K562 (cell line): Measurements from ENCODE around the gene C2CD4B. TPM values are rescaled to one million over a fixed set of nuclear protein-coding genes. Genes with fewer than 3 reads are reported as not detected.
A peak's percentile ranks its signal among the peaks of the same experiment; 100 is the strongest.

Experiments
- ATAC-seq: fragments of 200-7000 bp; cut with Tn5 transposase; 3 replicates; pipeline ENCODE4 v1.9.1; 2020; ENCODE audit warnings: moderate library complexity
- BruUV-seq: library from RNA; stranded (reverse); fragments of 400-500 nt; replicated peaks from 2 replicates; lab custom pipeline; 2021; lab: Mats Ljungman, UMichigan
- CTCF ChIA-PET: fragments of 300-600 bp; formaldehyde crosslinking; extraction: SDS; loops from one replicate; lab custom pipeline; 2021; ENCODE audit warnings: low intra/inter-chr PET ratio; lab: Yijun Ruan, JAX
- POLR2A ChIA-PET: fragments of 300-600, 350-650 bp; sonication (Branson Sonifier 250); formaldehyde crosslinking; extraction: SDS; loops from one replicate; lab custom pipeline; 2021; ENCODE audit warnings: antibody characterized with exemption, inconsistent platforms; lab: Yijun Ruan, JAX
- DNase-seq, 4 experiments: peaks; one replicate each; pipeline versions ENCODE4 v3.0.0 to v3.0.0-alpha.2; 2011 to 2018; ENCODE audit warnings: low spot score in 3 of 4, mixed read lengths in 3 of 4; ENCODE audit errors: extremely low read depth in 1 of 4
- FAIRE-seq: peaks from 2 replicates; lab custom pipeline; 2011; peaks lifted over from hg19 to GRCh38; lab: Jason Lieb, UNC
- H2AFZ ChIP-seq: 2 replicates; pipeline ENCODE4 v1.6.0; 2011; ENCODE audit warnings: low read depth, low read length, control low read depth, inconsistent platforms
- H3K27ac ChIP-seq: fragments of 200-600 bp; 3 replicates; pipeline ENCODE4 v1.8.0; 2011; ENCODE audit warnings: low read depth, mild to moderate bottlenecking, control low read depth, inconsistent platforms, low read length, moderate library complexity, mixed read lengths; ENCODE audit errors: extremely low read depth
- H3K27me3 ChIP-seq, 2 experiments: fragments of 300-600 bp in 1 of 2; 2 replicates in 1 of 2; 3 replicates in 1 of 2; pipeline versions ENCODE4 v1.6.0 to v1.8.0; 2011; ENCODE audit warnings: inconsistent platforms in 2 of 2, low read length in 2 of 2, mild to moderate bottlenecking in 1 of 2, mixed read lengths in 1 of 2, moderate library complexity in 1 of 2; ENCODE audit not compliant: control insufficient read depth in 2 of 2, insufficient read depth in 2 of 2
- H3K36me3 ChIP-seq: fragments of 300-600 bp; 3 replicates; pipeline ENCODE4 v1.8.0; 2011; ENCODE audit warnings: mild to moderate bottlenecking, low read length, inconsistent platforms; ENCODE audit not compliant: control insufficient read depth, insufficient read depth
- H3K4me1 ChIP-seq, 2 experiments: fragments of 200-600 bp in 1 of 2; replicated peaks in 1 of 2; 2 replicates in 1 of 2; 3 replicates in 1 of 2; pipeline versions ENCODE4 v1.5.1 to v1.8.0; 2011; ENCODE audit warnings: inconsistent platforms in 2 of 2, low read length in 2 of 2, mild to moderate bottlenecking in 1 of 2, mixed read lengths in 1 of 2, moderate library complexity in 1 of 2; ENCODE audit not compliant: control insufficient read depth in 2 of 2, insufficient read depth in 2 of 2
- H3K4me2 ChIP-seq: 2 replicates; pipeline ENCODE4 v1.6.1; 2011; ENCODE audit warnings: low read length, control low read depth, inconsistent platforms, mixed read lengths; ENCODE audit not compliant: insufficient read depth
- H3K4me3 ChIP-seq: fragments of 200-600 bp; sonication (generic), shearing (Covaris generic); 2 replicates; pipeline ENCODE4 v1.5.1; 2016; ENCODE audit warnings: control low read depth, inconsistent platforms
- H3K79me2 ChIP-seq: fragments of 200-600 bp; 3 replicates; pipeline ENCODE4 v1.8.0; 2011; ENCODE audit warnings: low read length, inconsistent platforms; ENCODE audit not compliant: control insufficient read depth, insufficient read depth
- H3K9ac ChIP-seq, 2 experiments: 2 replicates each; pipeline versions ENCODE4 v1.6.0 to v1.6.1; 2011; ENCODE audit warnings: low read depth in 2 of 2, low read length in 2 of 2, control low read depth in 1 of 2, inconsistent platforms in 1 of 2, mild to moderate bottlenecking in 1 of 2, mixed read lengths in 1 of 2; ENCODE audit not compliant: insufficient read depth in 1 of 2
- H3K9me1 ChIP-seq: one replicate; pipeline ENCODE4 v1.6.0; 2011; ENCODE audit warnings: inconsistent platforms, mild to moderate bottlenecking, low read length, moderate library complexity; ENCODE audit not compliant: control insufficient read depth, insufficient read depth
- H3K9me3 ChIP-seq: replicated peaks from 2 replicates; pipeline ENCODE4 v1.5.1; 2011; ENCODE audit warnings: low read depth, low read length, inconsistent platforms; ENCODE audit not compliant: control insufficient read depth, insufficient read depth
- H4K20me1 ChIP-seq: replicated peaks from 2 replicates; pipeline ENCODE4 v1.6.1; 2011; ENCODE audit warnings: low read length, inconsistent platforms, mixed read lengths; ENCODE audit not compliant: control insufficient read depth, insufficient read depth
- ARID2 ChIP-seq: fragments of 450-650 bp; IDR thresholded peaks from 2 replicates; pipeline ENCODE4 v1.6.1; 2017; ENCODE audit warnings: antibody characterized with exemption, mild to moderate bottlenecking
- BDP1 ChIP-seq: IDR thresholded peaks from 3 replicates; pipeline ENCODE4 v1.6.1; 2011; ENCODE audit not compliant: insufficient read length, insufficient read depth
- COPS2 ChIP-seq: fragments of 450-650 bp; conservative IDR thresholded peaks from 2 replicates; pipeline ENCODE4 v1.6.1; 2016; ENCODE audit warnings: mild to moderate bottlenecking, moderate library complexity
- CREB1 ChIP-seq, 2 experiments: sonication (generic) in 1 of 2; formaldehyde crosslinking in 1 of 2; IDR thresholded peaks; 2 replicates each; pipeline versions ENCODE4 v1.6.1 to v1.8.0; 2012 to 2022; ENCODE audit warnings: inconsistent platforms in 1 of 2, mild to moderate bottlenecking in 1 of 2, missing genetic modification reagents in 1 of 2, moderate library complexity in 1 of 2
- ERF ChIP-seq: fragments of 450-650 bp; formaldehyde crosslinking; IDR thresholded peaks from 2 replicates; pipeline ENCODE4 v1.4.0; 2020; ENCODE audit warnings: mild to moderate bottlenecking, mixed read lengths
- KAT7 ChIP-seq: sonication (generic); formaldehyde crosslinking; IDR thresholded peaks from 2 replicates; pipeline ENCODE4 v1.8.0; 2022; ENCODE audit warnings: missing genetic modification reagents, mild to moderate bottlenecking, borderline replicate concordance
- MED1 ChIP-seq: sonication (generic); formaldehyde crosslinking; IDR thresholded peaks from 2 replicates; pipeline ENCODE4 v1.8.1; 2023; ENCODE audit warnings: missing genetic modification reagents, borderline replicate concordance
- MTF1 ChIP-seq: fragments of 250-450 bp; sonication (Bioruptor Pico); IDR thresholded peaks from 2 replicates; pipeline ENCODE4 v1.9.0; 2021; ENCODE audit warnings: moderate library complexity, mild to moderate bottlenecking, inconsistent platforms, borderline replicate concordance
- MYC ChIP-seq, 2 experiments: fragments of 250-450 bp in 1 of 2; sonication (Bioruptor Pico) in 1 of 2; IDR thresholded peaks; 2 replicates each; pipeline versions ENCODE4 v1.5.1 to v1.6.1; 2012 to 2021; ENCODE audit warnings: low read depth in 2 of 2, borderline replicate concordance in 1 of 2, improper control_type of control experiment in 1 of 2, low read length in 1 of 2, mild to moderate bottlenecking in 1 of 2, moderate library complexity in 1 of 2
- NELFE ChIP-seq: IDR thresholded peaks from 2 replicates; pipeline ENCODE4 v1.6.1; 2011; ENCODE audit warnings: mild to moderate bottlenecking; ENCODE audit not compliant: insufficient read depth, insufficient read length
- POLR2AphosphoS5 ChIP-seq: IDR thresholded peaks from 2 replicates; pipeline ENCODE4 v1.6.1; 2011; ENCODE audit warnings: mild to moderate bottlenecking, low read depth, low read length, moderate library complexity; ENCODE audit not compliant: control insufficient read depth, insufficient read depth
- POLR3A ChIP-seq: IDR thresholded peaks from 2 replicates; pipeline ENCODE4 v1.6.1; 2011; ENCODE audit warnings: borderline replicate concordance, mild to moderate bottlenecking, moderate library complexity; ENCODE audit not compliant: insufficient read length, insufficient read depth; ENCODE audit errors: extremely low read depth
- PURB ChIP-seq: sonication (generic); formaldehyde crosslinking; IDR thresholded peaks from 2 replicates; pipeline ENCODE4 v1.9.0; 2021; ENCODE audit warnings: low read depth, mild to moderate bottlenecking, missing genetic modification reagents
- SOX6 ChIP-seq: fragments of 450-650 bp; IDR thresholded peaks from 2 replicates; pipeline ENCODE4 v1.6.1; 2014; ENCODE audit warnings: mild to moderate bottlenecking
- SRF ChIP-seq, 2 experiments: fragments of 250-450, 450-650 bp in 1 of 2; sonication (Bioruptor Pico) in 1 of 2; sonication (generic) in 1 of 2; formaldehyde crosslinking; IDR thresholded peaks; 2 replicates each; pipeline versions ENCODE4 v1.5.0 to v1.5.1; 2020 to 2022; ENCODE audit warnings: mild to moderate bottlenecking in 1 of 2, missing genetic modification reagents in 1 of 2
- TARDBP ChIP-seq: fragments of 450-650 bp; IDR thresholded peaks from 2 replicates; pipeline ENCODE4 v1.6.1; 2016
- WGBS: fragments of 100-300 bp; shearing (Covaris generic); methylation state at CpG from one replicate; pipeline ENCODE4 v1.1.6; 2016; ENCODE audit warnings: low coverage, mixed read lengths; ENCODE audit not compliant: insufficient coverage; ENCODE audit errors: missing lambda C conversion rate; 5-methylcytosine and 5-hydroxymethylcytosine counted together
- in situ Hi-C: fragments of 300-500 bp; cut with MboI; formaldehyde crosslinking; loops from 4 replicates; pipeline ENCODE4 v1.15.0; 2018; ENCODE audit warnings: inconsistent platforms, mixed read lengths
- intact Hi-C: fragments of 100-400 bp; cut with micrococcal nuclease; formaldehyde crosslinking; loops from 2 replicates; pipeline ENCODE4 v1.14.2; 2022
- polyA plus RNA-seq, 8 experiments: library from polyadenylated mRNA; depleted of rRNA in 4 of 8; stranded (reverse) in 5 of 8; unstranded in 3 of 8; fragments of >200 nt; fragmentation: Nextera tagmentation in 2 of 8; fragmentation: Illumina TruSeq in 1 of 8; extraction: Ambion mirVana in 2 of 8; extraction: Trizol in 1 of 8; gene quantifications; 2 replicates each; pipeline versions ENCODE4 v1.2.1 to v1.2.3, GENCODE V29; 2011 to 2014; ENCODE audit warnings: inconsistent platforms in 1 of 8, missing spikeins in 1 of 8
- total RNA-seq, 7 experiments: library from RNA; depleted of rRNA in 6 of 7; stranded (reverse); fragments of >200 nt in 6 of 7; fragmentation: Illumina TruSeq in 2 of 7; extraction: Trizol in 2 of 7; gene quantifications; 2 replicates each; pipeline versions ENCODE4 v1.2.1 to v1.2.3, GENCODE V29; 2011 to 2021; ENCODE audit warnings: low replicate concordance in 1 of 7
- TF ChIP-seq, protein P1 (sequence below): fragments of 450-650 bp; IDR thresholded peaks from 2 replicates; pipeline ENCODE4 v1.6.1; 2017; ENCODE audit warnings: mild to moderate bottlenecking, moderate library complexity
- TF ChIP-seq, protein P2 (sequence below), 2 experiments: fragments of 450-650 bp in 1 of 2; sonication (generic) in 1 of 2; formaldehyde crosslinking; conservative IDR thresholded peaks; 2 replicates each; pipeline versions ENCODE4 v1.4.0 to v1.8.1; 2020 to 2022; ENCODE audit warnings: mild to moderate bottlenecking in 1 of 2, missing genetic modification reagents in 1 of 2

C2CD4B gene
- total and polyA plus RNA-seq, 9 of the 15 experiments (the other 6 are each of a cell fraction or from before 2014, with no cell fraction given): 0.11 TPM; not detected in 8

DNA sequence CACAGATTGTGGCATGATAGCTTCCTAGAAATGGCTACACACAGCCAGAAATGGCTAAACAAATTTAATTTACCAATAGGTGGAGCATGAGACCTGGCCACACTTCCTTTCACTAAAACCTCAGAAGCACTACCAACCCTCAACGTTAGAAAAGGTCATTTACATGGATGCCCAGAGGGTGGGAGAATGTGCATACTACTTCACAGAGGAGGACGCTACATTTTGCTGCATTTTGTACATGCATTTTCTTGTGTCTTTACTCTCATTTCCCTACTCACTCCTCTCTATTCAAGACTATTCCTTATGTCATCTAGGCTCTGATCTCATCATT lies 40.1 kb downstream of the C2CD4B start:
- H3K36me3 ChIP-seq: no peaks in the 10 kb centered on the region
- H3K9me3 ChIP-seq: no peaks in the 10 kb centered on the region
- in situ Hi-C loops (no loop called here), intact Hi-C loops (no loop called here)
- H3K9ac ChIP-seq: no peak overlapping the region
- no peaks in the 10 kb centered on the region for H3K79me2 ChIP-seq
- no peaks in the 10 kb centered on the region for H4K20me1 ChIP-seq
- H3K9me1 ChIP-seq: no peaks in the 10 kb centered on the region
- no peak for DNase-seq
- H3K27me3 ChIP-seq: no peaks in the 10 kb centered on the region
- FAIRE-seq: peak; percentile 11
- no peak overlapping the region for H2AFZ ChIP-seq
- H3K4me1 ChIP-seq: no peaks in the 10 kb centered on the region
- H3K4me2 ChIP-seq: no peak overlapping the region
- POLR2A ChIA-PET: interaction anchor here (1.2 kb wide), 1 partner anchor 11 kb away, joined by 3 read pairs; no protein-coding TSS in a partner anchor
- BruUV-seq: no TSS peak
- 3% methylated on average over 2 of the region's 2 CpGs for WGBS
- CTCF ChIA-PET: interaction anchor here (1.2 kb wide), 1 partner anchor 129 kb away, joined by 5 read pairs; no protein-coding TSS in a partner anchor
- H3K4me3 ChIP-seq: no peak overlapping the region
- no peak for TF ChIP-seq ERF (CRISPR knock-in tag)
- no peak for TF ChIP-seq PURB
- no peak for TF ChIP-seq MTF1 (CRISPR knock-in tag)
- TF ChIP-seq SOX6: no peak
- TF ChIP-seq POLR2AphosphoS5: no peak
- no peak for TF ChIP-seq KAT7 (CRISPR knock-in tag)
- no peak for TF ChIP-seq SRF (CRISPR knock-in tag; IDR thresholded peaks at IDR 0.05)
- no peak for TF ChIP-seq POLR3A
- TF ChIP-seq, protein P1, sequence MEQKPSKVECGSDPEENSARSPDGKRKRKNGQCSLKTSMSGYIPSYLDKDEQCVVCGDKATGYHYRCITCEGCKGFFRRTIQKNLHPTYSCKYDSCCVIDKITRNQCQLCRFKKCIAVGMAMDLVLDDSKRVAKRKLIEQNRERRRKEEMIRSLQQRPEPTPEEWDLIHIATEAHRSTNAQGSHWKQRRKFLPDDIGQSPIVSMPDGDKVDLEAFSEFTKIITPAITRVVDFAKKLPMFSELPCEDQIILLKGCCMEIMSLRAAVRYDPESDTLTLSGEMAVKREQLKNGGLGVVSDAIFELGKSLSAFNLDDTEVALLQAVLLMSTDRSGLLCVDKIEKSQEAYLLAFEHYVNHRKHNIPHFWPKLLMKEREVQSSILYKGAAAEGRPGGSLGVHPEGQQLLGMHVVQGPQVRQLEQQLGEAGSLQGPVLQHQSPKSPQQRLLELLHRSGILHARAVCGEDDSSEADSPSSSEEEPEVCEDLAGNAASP: no peak
- no peak for TF ChIP-seq COPS2
- TF ChIP-seq NELFE: no peak
- no peak for TF ChIP-seq BDP1
- no peak for TF ChIP-seq TARDBP
- no peak for TF ChIP-seq MYC (IDR thresholded peaks at IDR 0.05; ENCODE audit: low read depth, low read length)
- TF ChIP-seq MYC (CRISPR knock-in tag; IDR thresholded peaks at IDR 0.05; ENCODE audit: borderline replicate concordance, low read depth): no peak
- TF ChIP-seq CREB1 (IDR thresholded peaks at IDR 0.05): no peak
- TF ChIP-seq CREB1 (CRISPR knock-in tag; IDR thresholded peaks at IDR 0.05): no peak
- no peak for TF ChIP-seq ARID2
- TF ChIP-seq, protein P2, sequence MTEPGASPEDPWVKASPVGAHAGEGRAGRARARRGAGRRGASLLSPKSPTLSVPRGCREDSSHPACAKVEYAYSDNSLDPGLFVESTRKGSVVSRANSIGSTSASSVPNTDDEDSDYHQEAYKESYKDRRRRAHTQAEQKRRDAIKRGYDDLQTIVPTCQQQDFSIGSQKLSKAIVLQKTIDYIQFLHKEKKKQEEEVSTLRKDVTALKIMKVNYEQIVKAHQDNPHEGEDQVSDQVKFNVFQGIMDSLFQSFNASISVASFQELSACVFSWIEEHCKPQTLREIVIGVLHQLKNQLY (CRISPR knock-in tag; conservative IDR thresholded peaks at IDR 0.05): no peak
- no peak for TF ChIP-seq MED1
- H3K27ac ChIP-seq: no peak overlapping the region
- no peak for ATAC-seq
